Cerebellar nuclear complex (tissue), 1 donor: ENCODE data around the gene KIRREL3.

ENCODE experiments used
- DNase-seq, 2 experiments: peaks; one replicate each; lab custom pipeline; 2025; lab: John Stamatoyannopoulos, UW

Gene KIRREL3

GRCh38 chr11:126438691-126439090 is 561.9 kb downstream of the KIRREL3 start:
- no peak for DNase-seq

GRCh38 chr11:126438272-126438671 is 562.3 kb downstream of the KIRREL3 start:
- no peak for DNase-seq

- DNase-seq = no peak
Observed at GRCh38 chr11:126437731-126438130, 562.8 kb downstream of the KIRREL3 start.

- DNase-seq = no peak
Observed at GRCh38 chr11:126436209-126436755, 564.3 kb downstream of the KIRREL3 start.

- DNase-seq = no peak
Observed at GRCh38 chr11:126434950-126435335, 565.6 kb downstream of the KIRREL3 start.

- DNase-seq = no peak
Observed at GRCh38 chr11:126433989-126434949, 566.3 kb downstream of the KIRREL3 start.

GRCh38 chr11:126433244-126433846 is 567.2 kb downstream of the KIRREL3 start:
- no peak for DNase-seq

GRCh38 chr11:126432525-126432924 is 568.0 kb downstream of the KIRREL3 start:
- no peak for DNase-seq

- no peak for DNase-seq
Observed at GRCh38 chr11:126432065-126432461, 568.5 kb downstream of the KIRREL3 start.

- no peak for DNase-seq
Observed at GRCh38 chr11:126431401-126432064, 569.0 kb downstream of the KIRREL3 start.

GRCh38 chr11:126430581-126431335 is 569.8 kb downstream of the KIRREL3 start:
- DNase-seq = no peak

GRCh38 chr11:126426820-126427749 is 573.5 kb downstream of the KIRREL3 start:
- no peak for DNase-seq

GRCh38 chr11:126426106-126426505 is 574.5 kb downstream of the KIRREL3 start:
- no peak for DNase-seq

- DNase-seq = no peak
Observed at GRCh38 chr11:126424471-126425039, 576.0 kb downstream of the KIRREL3 start.

GRCh38 chr11:126423743-126424142 is 576.8 kb downstream of the KIRREL3 start:
- DNase-seq = no peak

- no peak for DNase-seq
Observed at GRCh38 chr11:126423154-126423553, 577.4 kb downstream of the KIRREL3 start.

GRCh38 chr11:126422446-126422845 is 578.1 kb downstream of the KIRREL3 start:
- DNase-seq = no peak

GRCh38 chr11:126421271-126421671 is 579.3 kb downstream of the KIRREL3 start:
- DNase-seq = no peak

GRCh38 chr11:126420698-126421256 is 579.8 kb downstream of the KIRREL3 start:
- no peak for DNase-seq
